BJ (cell line): ENCODE results near the gene AGK. TPM values are rescaled to one million over a fixed set of nuclear protein-coding genes. Genes with fewer than 3 reads are reported as not detected.

Source experiments
- CTCF ChIA-PET: fragments of 350-600 bp; formaldehyde crosslinking; extraction: SDS; loops from one replicate; lab custom pipeline; 2021; ENCODE audit warnings: antibody characterized with exemption, inconsistent platforms; lab: Yijun Ruan, JAX
- POLR2A ChIA-PET: fragments of 300-600 bp; sonication (Branson Sonifier 250); formaldehyde crosslinking; extraction: SDS; loops from one replicate; lab custom pipeline; 2021; ENCODE audit warnings: antibody characterized with exemption; lab: Charles Lee
- DNase-seq: peaks from one replicate; pipeline ENCODE4 v3.0.0-alpha.2; 2011; ENCODE audit warnings: low read depth
- H3K27me3 ChIP-seq: 2 replicates; pipeline ENCODE4 v1.6.0; 2011; ENCODE audit warnings: low read length; ENCODE audit not compliant: control insufficient read depth, insufficient read depth
- H3K36me3 ChIP-seq: 2 replicates; pipeline ENCODE4 v1.5.1; 2011; ENCODE audit warnings: low read length; ENCODE audit not compliant: control insufficient read depth, insufficient read depth
- H3K4me3 ChIP-seq: 2 replicates; pipeline ENCODE4 v1.5.1; 2011; ENCODE audit warnings: low read depth, mild to moderate bottlenecking, control low read depth, low read length
- CTCF ChIP-seq: IDR thresholded peaks from 2 replicates; pipeline ENCODE4 v1.5.1; 2011; ENCODE audit warnings: low read depth, mild to moderate bottlenecking, control low read depth, inconsistent platforms, low read length, moderate library complexity; ENCODE audit not compliant: insufficient read depth
- polyA plus RNA-seq: library from polyadenylated mRNA; depleted of rRNA; stranded (reverse); fragments of >200 nt; gene quantifications from 2 replicates; pipeline ENCODE4 v1.2.3, GENCODE V29; 2011

The AGK gene
- polyA plus RNA-seq, 1 experiment = 30.3 TPM

GRCh38 chr7:141673346-141673745, 122.1 kb downstream of the AGK start:
- Histone ChIP-seq H3K4me3 (no peak overlapping the region), H3K27me3 (no peaks in the 10 kb centered on the region), H3K36me3 (peaks cover 8% of the 10 kb centered on the region)
- no peak for DNase-seq
- no peak for TF ChIP-seq CTCF
- ChIA-PET CTCF (no interaction called here), POLR2A (no interaction called here)

GRCh38 chr7:141674171-141674671, 123.0 kb downstream of the AGK start:
- CTCF ChIA-PET = no interaction called here
- DNase-seq = no peak

GRCh38 chr7:141674702-141675101, 123.5 kb downstream of the AGK start:
- no peaks in the 10 kb centered on the region for H3K27me3 ChIP-seq
- ChIA-PET CTCF (no interaction called here), POLR2A (no interaction called here)
- H3K4me3 ChIP-seq = no peak overlapping the region
- no peak for DNase-seq
- H3K36me3 ChIP-seq = peaks cover 8% of the 10 kb centered on the region
- no peak for TF ChIP-seq CTCF

More at GRCh38 chr7:141674171-141674671, 123.0 kb downstream of the AGK start:
- Histone ChIP-seq H3K27me3 (no peaks in the 10 kb centered on the region), H3K36me3 (peaks cover 8% of the 10 kb centered on the region), H3K4me3 (no peak overlapping the region)
- TF ChIP-seq CTCF = no peak
- POLR2A ChIA-PET = no interaction called here

GRCh38 chr7:141675436-141676215, 124.4 kb downstream of the AGK start:
- POLR2A ChIA-PET = no interaction called here
- peaks cover 8% of the 10 kb centered on the region for H3K36me3 ChIP-seq
- no peak for DNase-seq
- no peak for TF ChIP-seq CTCF
- no peaks in the 10 kb centered on the region for H3K27me3 ChIP-seq
- CTCF ChIA-PET = no interaction called here
- H3K4me3 ChIP-seq = no peak overlapping the region

GRCh38 chr7:141676618-141677017, 125.4 kb downstream of the AGK start:
- POLR2A ChIA-PET = no interaction called here
- TF ChIP-seq CTCF = no peak
- H3K27me3 ChIP-seq = no peaks in the 10 kb centered on the region
- no peak for DNase-seq
- CTCF ChIA-PET = no interaction called here
- no peak overlapping the region for H3K4me3 ChIP-seq
- H3K36me3 ChIP-seq = peaks cover 7% of the 10 kb centered on the region
